Peyer's patch (tissue), 4 donors: Measurements from ENCODE around the gene MERTK. TPM values are rescaled to one million over a fixed set of nuclear protein-coding genes. Genes with fewer than 3 reads are reported as not detected.
"Not testable (repeated sequence)": the region's sequence is repeated elsewhere in the genome, so short reads cannot be mapped to it uniquely, and the experiment has no call there.

Experiments
- DNase-seq, 3 donors: peaks; one replicate each; pipeline ENCODE4 v3.0.0-alpha.2; 2017 to 2019
- H3K27ac ChIP-seq, 4 donors: fragments of 200-600 bp; sonication (generic); one replicate each; pipeline ENCODE4 v1.5.1; 2016 to 2019
- H3K27me3 ChIP-seq, 2 donors: fragments of 200-600 bp; sonication (generic); one replicate each; pipeline ENCODE4 v1.5.1; 2019
- H3K36me3 ChIP-seq, 3 donors: fragments of 200-600 bp; sonication (generic); one replicate each; pipeline ENCODE4 v1.5.1; 2016 to 2019
- H3K4me1 ChIP-seq, 4 donors: fragments of 200-600 bp; sonication (generic); one replicate each; pipeline ENCODE4 v1.5.1; 2016 to 2019
- H3K4me3 ChIP-seq, 4 donors: fragments of 200-600 bp; sonication (generic); 1 replicate in 3 of 4; 2 replicates in 1 of 4; pipeline ENCODE4 v1.5.1; 2016 to 2019; ENCODE audit warnings: mild to moderate bottlenecking in 1 of 4
- H3K9me3 ChIP-seq, 4 donors: fragments of 200-600 bp; sonication (generic); one replicate each; pipeline ENCODE4 v1.5.1; 2016 to 2019; ENCODE audit warnings: mild to moderate bottlenecking in 1 of 4
- POLR2A ChIP-seq, 2 donors: fragments of 450-650 bp; IDR thresholded peaks; one replicate each; pipeline ENCODE4 v1.5.1; 2017; ENCODE audit warnings: antibody characterized with exemption in 2 of 2, mild to moderate bottlenecking in 2 of 2, moderate library complexity in 2 of 2
- total RNA-seq, 4 donors: library from RNA; depleted of rRNA; stranded (reverse); fragments of >200 nt; gene quantifications; one replicate each; pipeline ENCODE4 v1.1.0, GENCODE V29; 2016
- TF ChIP-seq, protein P1 (sequence below), 6 experiments: fragments of 450-650 bp in 4 of 6; fragments of 200-600 bp in 2 of 6; sonication (generic) in 1 of 6; IDR thresholded peaks; one replicate each; pipeline ENCODE4 v1.5.1; 2017 to 2019; ENCODE audit warnings: antibody characterized with exemption in 6 of 6, mild to moderate bottlenecking in 3 of 6, moderate library complexity in 1 of 6

MERTK gene
- total RNA-seq, 4 donors from 2014 or later: 8.6 to 56.9 (median 18.5) TPM

- DNase-seq: peak in 2 of 3 donors; percentile 28 to 55
- Histone ChIP-seq H3K36me3 (no peaks in the 10 kb centered on the region), H3K27me3 (no peaks in the 10 kb centered on the region), H3K4me1 (peaks cover 0 to 31% (median 3%) of the 10 kb centered on the region in 4 donors), H3K9me3 (no peaks in the 10 kb centered on the region), H3K27ac (peak overlapping the region in 3 of 4 donors; percentile 10 to 62 (median 37)), H3K4me3 (no peak overlapping the region)
- TF ChIP-seq, protein P1, sequence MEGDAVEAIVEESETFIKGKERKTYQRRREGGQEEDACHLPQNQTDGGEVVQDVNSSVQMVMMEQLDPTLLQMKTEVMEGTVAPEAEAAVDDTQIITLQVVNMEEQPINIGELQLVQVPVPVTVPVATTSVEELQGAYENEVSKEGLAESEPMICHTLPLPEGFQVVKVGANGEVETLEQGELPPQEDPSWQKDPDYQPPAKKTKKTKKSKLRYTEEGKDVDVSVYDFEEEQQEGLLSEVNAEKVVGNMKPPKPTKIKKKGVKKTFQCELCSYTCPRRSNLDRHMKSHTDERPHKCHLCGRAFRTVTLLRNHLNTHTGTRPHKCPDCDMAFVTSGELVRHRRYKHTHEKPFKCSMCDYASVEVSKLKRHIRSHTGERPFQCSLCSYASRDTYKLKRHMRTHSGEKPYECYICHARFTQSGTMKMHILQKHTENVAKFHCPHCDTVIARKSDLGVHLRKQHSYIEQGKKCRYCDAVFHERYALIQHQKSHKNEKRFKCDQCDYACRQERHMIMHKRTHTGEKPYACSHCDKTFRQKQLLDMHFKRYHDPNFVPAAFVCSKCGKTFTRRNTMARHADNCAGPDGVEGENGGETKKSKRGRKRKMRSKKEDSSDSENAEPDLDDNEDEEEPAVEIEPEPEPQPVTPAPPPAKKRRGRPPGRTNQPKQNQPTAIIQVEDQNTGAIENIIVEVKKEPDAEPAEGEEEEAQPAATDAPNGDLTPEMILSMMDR (IDR thresholded peaks at IDR 0.05): no peak
- TF ChIP-seq POLR2A (IDR thresholded peaks at IDR 0.05): no peak
These were observed 7.8 kb downstream of the MERTK start for GRCh38 chr2:111905990-111906735.

DNA sequence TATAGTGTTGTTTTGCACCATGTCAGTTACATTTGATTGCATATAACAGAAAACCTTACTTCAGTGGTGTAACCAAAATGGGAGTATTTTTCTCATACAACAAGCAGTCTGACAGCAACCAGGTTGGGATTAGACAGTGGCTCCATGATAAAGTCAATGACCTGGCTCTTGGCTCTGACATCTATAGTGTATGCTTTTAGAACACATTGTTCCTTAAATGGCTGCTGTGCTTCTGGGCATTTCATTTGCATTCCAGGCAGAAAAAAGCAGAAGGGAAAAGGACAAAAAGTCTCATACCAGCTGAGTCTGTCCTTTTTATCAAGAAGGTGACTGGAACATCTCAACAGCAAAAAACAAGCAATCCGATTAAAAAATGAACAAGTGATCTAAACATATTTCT, 10.2 kb downstream of the MERTK start:
- Histone ChIP-seq H3K4me1 (peaks cover 0 to 30% (median 3%) of the 10 kb centered on the region in 4 donors), H3K36me3 (no peaks in the 10 kb centered on the region), H3K9me3 (no peaks in the 10 kb centered on the region), H3K27ac (no peak overlapping the region), H3K4me3 (no peak overlapping the region), H3K27me3 (no peaks in the 10 kb centered on the region)
- no peak for DNase-seq
- TF ChIP-seq POLR2A (IDR thresholded peaks at IDR 0.05): no peak
- TF ChIP-seq, protein P1 (IDR thresholded peaks at IDR 0.05): no peak

GRCh38 chr2:111909079-111909478, 10.7 kb downstream of the MERTK start:
- Histone ChIP-seq H3K36me3 (no peaks in the 10 kb centered on the region), H3K27me3 (no peaks in the 10 kb centered on the region), H3K4me1 (peaks cover 0 to 25% (median 3%) of the 10 kb centered on the region in 4 donors), H3K27ac (no peak overlapping the region), H3K4me3 (no peak overlapping the region), H3K9me3 (no peaks in the 10 kb centered on the region)
- no peak for TF ChIP-seq POLR2A (IDR thresholded peaks at IDR 0.05)
- TF ChIP-seq, protein P1 (IDR thresholded peaks at IDR 0.05): no peak
- no peak for DNase-seq

DNA sequence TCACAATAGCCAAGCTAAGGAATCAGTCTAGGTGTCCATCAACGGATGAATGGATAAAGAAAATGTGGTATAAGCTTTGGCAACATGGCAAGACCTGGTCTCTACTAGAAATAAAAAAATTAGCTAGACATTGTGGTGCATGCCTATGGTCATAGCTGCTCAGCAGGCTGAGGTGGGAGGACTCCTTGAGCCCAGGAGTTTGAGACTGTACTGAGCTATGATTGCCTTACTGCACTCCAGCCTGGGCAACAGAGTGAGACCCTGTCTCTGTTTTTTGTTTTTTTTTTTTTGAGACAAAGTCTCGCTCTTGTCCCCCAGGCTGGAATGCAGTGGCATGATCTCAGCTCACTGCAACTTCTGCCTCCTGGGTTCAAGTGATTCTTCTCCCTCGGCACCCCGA, 11.6 kb downstream of the MERTK start:
- not testable (repeated sequence) for H3K36me3 ChIP-seq, H3K27ac ChIP-seq, DNase-seq, H3K27me3 ChIP-seq, H3K4me3 ChIP-seq, H3K9me3 ChIP-seq
- H3K4me1 ChIP-seq: peaks cover 0 to 25% (median 3%) of the 10 kb centered on the region in 4 donors

DNA sequence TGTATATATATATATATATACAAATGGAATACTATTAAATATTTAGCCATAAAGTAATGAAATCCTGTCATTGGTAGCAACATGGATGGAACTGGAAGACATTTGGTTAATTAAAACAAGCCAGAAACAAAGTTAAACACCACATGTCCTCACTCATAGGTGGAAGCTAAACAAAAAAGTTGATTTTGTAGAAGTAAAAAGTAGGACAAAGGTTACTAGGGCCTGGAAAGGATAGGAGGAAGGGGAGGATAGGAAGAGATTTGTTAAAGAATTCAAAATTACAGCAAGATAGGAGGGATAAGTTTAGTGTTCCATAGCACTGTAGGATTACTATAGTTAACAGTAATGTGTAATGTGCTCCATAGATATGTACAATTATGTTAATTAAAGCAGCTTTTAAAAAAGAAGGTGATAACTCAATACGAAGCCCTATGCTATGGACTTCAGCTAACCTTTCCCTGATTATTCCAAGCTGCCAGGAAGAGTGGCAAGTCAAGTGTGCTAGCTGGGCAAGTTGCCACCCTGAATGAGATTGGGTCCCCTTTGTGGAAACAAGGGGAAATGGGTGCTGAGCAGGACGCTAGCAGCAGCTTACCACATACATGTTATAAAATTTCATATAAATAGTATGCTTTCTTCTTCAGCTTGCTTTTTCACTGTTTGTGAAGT, 12.3 kb downstream of the MERTK start:
- Histone ChIP-seq H3K27ac (no peak overlapping the region), H3K36me3 (no peaks in the 10 kb centered on the region), H3K27me3 (no peaks in the 10 kb centered on the region), H3K4me3 (no peak overlapping the region), H3K9me3 (no peaks in the 10 kb centered on the region), H3K4me1 (peaks cover 0 to 21% (median 3%) of the 10 kb centered on the region in 4 donors)
- TF ChIP-seq POLR2A (IDR thresholded peaks at IDR 0.05): no peak
- TF ChIP-seq, protein P1 (IDR thresholded peaks at IDR 0.05): no peak
- DNase-seq: peak in 1 of 3 donors; percentile 39

DNA sequence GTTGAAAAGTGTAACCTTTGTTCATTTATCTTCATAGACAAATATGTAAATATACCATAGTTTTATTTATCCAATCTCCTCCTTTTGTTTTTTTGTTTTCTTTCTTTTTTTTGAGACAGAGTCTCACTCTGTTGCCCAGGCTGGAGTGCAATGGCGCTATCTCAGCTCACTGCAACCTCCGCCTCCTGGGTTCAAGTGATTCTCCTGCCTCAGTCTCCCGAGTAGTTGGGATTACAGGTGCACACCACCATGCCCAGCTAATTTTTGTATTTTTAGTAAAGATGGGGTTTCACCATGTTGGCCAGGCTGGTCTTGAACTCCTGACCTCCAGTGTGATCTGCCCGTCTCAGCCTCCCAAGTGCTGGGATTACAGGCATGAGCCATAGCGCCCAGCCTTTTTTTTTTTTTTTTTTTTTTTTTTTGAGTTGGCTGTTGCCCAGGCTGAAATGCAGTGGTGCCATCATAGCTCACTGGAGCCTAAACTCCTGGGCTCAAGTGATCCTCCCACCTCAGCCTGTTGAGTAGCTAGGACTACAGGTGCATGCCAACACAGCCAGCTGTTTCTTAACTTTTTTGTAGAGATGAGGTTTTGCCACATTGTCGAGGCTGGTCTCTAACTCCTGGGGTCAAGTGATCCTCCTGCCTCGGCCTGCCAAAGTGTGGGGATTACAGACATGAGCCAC, 13.0 kb downstream of the MERTK start:
- not testable (repeated sequence) for H3K9me3 ChIP-seq, H3K27ac ChIP-seq, DNase-seq, H3K36me3 ChIP-seq, H3K4me3 ChIP-seq, H3K27me3 ChIP-seq
- peaks cover 0 to 16% (median 0%) of the 10 kb centered on the region in 4 donors for H3K4me1 ChIP-seq
